Stimulated activated CD4-positive, alpha-beta T cell treated with anti-CD3 and anti-CD28 coated beads, TNF-alpha, amount 100 ng/mL, for 1 hour (primary cell): Measurements from ENCODE around the gene VSX1.
A peak's percentile ranks its signal among the peaks of the same experiment; 100 is the strongest.

Experiments
- DNase-seq, 3 donors: peaks; one replicate each; pipeline ENCODE4 v3.0.0-alpha.2; 2020; ENCODE audit warnings: low read depth in 3 of 3, low spot score in 1 of 3

The VSX1 gene

DNA sequence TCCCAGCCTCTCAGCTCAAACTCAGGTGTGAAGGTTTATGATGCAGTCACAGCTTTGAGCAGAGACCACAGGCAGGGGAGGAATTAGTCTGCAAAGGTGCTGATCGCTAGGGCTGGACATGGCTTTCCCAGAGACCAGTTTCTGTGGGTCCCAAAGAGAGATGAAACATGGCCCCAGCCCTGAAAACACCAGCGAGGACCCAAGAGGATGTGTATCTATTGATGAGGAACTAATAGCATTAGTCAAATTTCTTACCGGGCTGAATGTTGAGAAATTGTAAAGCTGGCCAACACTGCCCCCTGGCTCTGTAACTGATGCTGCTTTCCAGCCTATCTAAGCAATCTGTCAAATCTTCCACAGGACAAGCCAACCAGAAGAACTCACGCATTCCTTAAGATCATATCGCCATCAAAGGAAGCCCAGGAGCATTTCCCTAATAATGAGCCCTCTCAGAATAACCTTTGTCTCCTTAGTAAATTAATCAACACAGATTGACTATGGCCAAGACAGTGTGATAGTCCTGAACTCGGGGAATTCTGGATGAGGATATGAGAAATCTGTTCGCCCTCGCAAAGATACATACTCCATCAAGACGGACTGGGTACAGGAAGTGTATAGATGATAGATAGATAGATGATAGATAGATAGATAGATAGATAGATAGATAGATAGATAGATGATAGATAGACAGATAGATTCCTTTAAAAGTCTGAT, 16.2 kb downstream of the VSX1 start:
- DNase-seq = peak in 2 of 3 donors; percentile 42 to 51

- no peak for DNase-seq
These were observed 16.8 kb downstream of the VSX1 start for GRCh38 chr20:25065072-25065624.

- DNase-seq = no peak
These were observed 17.3 kb downstream of the VSX1 start for GRCh38 chr20:25064561-25065071.

DNA sequence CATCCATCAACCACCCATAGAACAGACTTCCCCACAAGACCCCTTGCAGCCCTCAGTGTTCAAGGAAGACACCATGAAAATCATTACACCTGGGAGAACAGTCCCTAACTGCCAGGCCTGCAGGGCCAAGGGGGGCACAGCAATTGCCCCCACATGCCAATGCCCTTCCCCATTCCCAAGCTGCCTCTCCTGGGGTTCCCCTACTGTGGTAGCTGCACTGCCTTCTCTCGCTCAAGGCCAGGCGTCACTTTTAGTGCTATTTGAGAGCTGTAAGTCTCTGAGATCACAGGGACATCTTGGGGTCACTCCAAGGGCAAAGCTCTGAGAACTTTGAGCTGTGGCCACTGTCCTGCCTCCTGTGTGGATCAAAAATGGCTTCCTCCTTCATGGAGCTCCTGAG, 18.0 kb downstream of the VSX1 start:
- no peak for DNase-seq

DNA sequence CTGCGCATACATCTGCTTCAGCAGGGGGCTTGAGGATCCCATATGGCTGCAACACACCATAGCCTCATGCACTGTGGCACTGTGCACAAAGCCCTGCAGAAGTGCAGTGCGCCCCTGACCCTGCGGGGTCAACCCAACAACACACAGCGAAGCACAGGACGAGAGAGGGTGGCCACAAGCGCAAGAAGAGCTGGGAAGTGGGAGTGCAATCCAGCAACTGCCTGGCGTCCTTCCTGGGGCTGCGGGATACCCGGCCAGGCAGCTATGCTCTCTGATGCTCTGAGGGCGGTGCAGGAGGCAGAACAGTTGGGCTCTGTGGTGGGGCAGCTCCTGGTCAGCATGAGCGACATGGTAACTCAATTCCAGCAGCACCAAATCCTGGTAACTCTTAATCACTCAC, 18.4 kb downstream of the VSX1 start:
- no peak for DNase-seq

DNA sequence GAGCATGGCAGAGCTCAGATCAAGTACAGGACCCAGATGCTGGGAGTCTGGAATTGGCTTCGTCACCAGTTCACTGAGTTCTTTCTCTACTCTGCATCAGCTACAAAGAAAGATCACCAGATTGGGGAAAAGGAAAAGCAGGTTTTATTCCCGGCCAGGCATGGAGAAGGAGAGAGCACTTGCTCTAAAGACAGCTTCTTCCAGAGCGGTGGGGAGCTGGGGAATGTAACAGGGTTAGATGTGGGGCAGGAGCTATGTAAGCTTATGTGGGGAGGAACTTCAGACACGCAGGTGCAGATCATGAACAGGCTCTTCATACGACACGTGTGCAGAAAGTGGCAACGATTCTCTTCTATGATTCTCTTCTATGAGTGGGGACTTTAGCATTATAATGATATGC, 19.1 kb downstream of the VSX1 start:
- no peak for DNase-seq

- DNase-seq = no peak
These were observed 20.0 kb downstream of the VSX1 start for GRCh38 chr20:25061821-25062530.

- no peak for DNase-seq
These were observed 20.7 kb downstream of the VSX1 start for GRCh38 chr20:25061103-25061799.

DNA sequence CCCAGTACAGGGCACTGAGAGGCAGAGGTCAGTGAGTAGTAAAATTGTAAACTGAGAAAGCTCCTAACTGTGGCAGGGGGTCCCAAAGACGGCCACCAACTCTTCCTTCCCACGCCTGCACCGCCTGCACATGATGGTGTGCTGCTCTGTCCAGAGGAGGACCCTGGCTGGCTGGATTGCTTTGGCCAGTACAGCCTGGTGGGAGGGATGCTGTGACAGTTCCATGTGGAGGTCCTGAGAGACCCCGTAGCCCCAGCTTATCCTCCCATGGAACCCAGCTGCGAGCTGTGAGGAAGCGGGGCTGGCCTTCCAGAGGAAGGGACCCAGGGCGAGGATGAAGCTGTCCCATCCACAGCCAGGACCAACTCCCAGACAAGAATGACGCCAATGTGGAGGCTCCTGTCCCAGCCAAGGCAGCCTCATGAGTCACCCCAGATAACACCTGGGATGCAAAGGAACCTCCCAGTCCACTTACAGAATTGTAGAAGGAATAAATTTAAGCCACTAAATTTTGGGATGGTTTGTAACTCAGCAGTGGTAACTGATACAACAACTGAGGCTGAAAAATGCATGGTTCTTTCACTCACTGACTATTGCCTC, 22.0 kb downstream of the VSX1 start:
- DNase-seq = no peak

- DNase-seq = no peak
These were observed 22.8 kb downstream of the VSX1 start for GRCh38 chr20:25058847-25059810.

- peak; percentile 27 to 53 (median 44) for DNase-seq
These were observed 23.7 kb downstream of the VSX1 start, which contains the start of gene ACSS1 for GRCh38 chr20:25058051-25058846. TSS of gene ACSS1 (minus strand) at chr20:25058139. CDS start at chr20:25058102, 37 bp downstream.

- DNase-seq = peak; percentile 45 to 56 (median 49)
These were observed 24.5 kb downstream of the VSX1 start for GRCh38 chr20:25057234-25058050.

- DNase-seq = no peak
These were observed 25.2 kb downstream of the VSX1 start for GRCh38 chr20:25056690-25057233.

DNA sequence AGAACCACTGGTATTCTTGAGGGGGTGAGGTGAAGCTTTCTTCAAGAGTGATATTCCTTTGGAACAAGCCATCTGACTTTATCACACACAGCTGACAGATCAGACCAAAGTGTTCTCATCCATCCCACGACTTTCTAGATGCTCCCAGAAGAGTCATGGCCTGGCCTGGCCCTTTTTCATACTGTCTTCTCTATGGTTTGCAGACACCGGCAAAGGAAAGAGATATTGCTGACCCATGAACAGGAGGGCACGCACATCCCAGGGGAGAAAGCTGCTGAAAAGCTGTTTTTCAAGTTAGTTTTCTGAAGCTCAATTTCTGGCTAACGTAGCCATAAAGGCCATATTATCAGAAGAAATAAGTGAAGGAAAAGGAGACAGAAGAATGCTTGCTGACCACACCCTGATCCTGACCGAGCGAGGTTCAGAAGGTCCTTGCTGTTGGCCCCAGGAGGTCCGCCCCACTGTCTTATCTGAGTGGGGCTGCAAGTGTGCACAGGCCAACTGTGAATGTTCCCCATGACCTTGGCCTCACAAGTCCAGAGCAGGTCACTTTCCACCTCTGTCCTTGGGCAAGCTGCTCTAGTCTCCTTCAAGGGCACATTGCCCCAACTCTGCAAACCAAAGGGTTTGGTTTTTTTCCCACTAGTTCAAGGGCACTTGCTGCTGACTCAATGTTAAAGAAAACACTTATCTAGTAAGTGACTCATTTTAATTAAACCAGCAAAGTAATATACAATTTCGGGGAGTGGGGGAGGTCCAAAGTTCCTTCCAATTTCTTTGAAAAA, 26.0 kb downstream of the VSX1 start:
- no peak for DNase-seq

GRCh38 chr20:25054995-25055629, 26.8 kb downstream of the VSX1 start:
- no peak for DNase-seq

DNA sequence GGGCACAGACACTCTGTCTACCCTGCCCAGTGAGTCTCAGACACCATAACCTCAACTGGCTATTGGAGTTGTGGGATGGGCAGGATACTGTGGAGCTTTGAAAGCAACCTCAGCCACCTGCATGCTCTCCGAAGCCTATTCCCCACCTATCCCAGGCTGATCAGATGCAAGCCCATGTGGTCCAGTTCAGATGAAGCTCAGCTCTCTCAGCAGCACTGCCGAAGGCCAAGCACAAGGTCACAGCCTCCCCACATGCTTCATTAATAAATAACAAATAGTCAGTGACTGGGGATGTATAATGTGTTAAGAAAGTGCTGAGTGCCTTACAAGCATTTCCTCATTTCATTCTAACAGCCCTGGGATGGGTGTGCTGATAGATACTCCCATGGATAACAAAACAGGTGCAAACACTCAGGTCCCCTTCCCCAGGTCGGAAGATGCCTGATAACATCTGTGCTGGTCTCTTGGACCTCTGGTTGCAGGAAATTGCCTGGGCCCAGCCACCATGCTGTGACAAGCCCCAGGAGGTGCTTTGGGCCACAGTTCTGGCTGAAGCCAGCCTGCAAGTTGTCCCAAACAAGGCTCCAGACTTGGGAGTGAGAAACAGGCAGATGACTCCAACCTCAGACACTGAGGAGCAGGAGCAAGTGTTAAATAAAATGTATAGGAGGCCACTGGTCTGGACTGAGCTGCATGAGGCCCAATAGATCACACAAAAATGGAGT, 27.7 kb downstream of the VSX1 start:
- DNase-seq = no peak
